Umbilical cord (tissue), 2 donors: Measurements from ENCODE around the gene ARG1. TPM values are rescaled to one million over a fixed set of nuclear protein-coding genes. Genes with fewer than 3 reads are reported as not detected.
"Not testable (repeated sequence)": the region's sequence is repeated elsewhere in the genome, so short reads cannot be mapped to it uniquely, and the experiment has no call there.

ENCODE experiments used
- DNase-seq: peaks from one replicate; pipeline ENCODE4 v3.0.0-alpha.2; 2015; ENCODE audit warnings: low spot score
- total RNA-seq: library from RNA; depleted of rRNA; stranded (reverse); fragments of >200 nt; gene quantifications from one replicate; pipeline ENCODE4 v1.2.3, GENCODE V29; 2014; ENCODE audit warnings: low replicate concordance; ENCODE audit not compliant: insufficient read depth

ARG1 gene
- total RNA-seq, result 8.9 TPM

DNA sequence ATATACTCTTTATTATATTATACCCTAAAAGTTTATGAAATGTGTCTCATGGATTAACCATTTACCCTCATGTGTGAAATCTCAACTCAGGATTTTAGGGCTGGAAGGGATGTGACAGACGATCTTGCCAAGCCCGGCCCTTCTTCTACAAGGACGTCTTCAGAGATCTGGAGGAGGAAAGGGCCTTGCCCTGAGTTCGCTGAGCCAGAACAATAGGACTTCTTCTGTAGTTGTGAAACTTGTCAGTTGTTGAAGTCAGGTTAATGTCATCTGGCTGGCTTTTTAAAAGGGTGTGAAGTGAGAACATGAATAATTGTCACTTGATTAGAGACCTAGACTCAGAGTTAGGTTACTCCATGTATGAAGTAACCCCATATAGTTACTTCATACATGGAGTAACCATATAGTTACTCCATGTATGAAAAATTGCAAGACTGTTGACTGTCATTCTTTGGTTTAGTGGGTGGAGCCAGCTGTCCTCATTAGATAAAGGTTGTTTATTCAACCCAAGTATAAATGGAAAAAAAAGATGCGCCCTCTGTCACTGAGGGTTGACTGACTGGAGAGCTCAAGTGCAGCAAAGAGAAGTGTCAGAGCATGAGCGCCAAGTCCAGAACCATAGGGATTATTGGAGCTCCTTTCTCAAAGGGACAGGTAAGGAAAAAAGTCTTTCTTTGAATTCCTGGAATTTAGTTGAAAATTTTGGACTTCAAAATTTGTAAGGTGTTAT is at the start of gene ARG1:
Gene ARG1, plus strand, starts transcription at position 541 of the 730 bp plus-strand sequence. Its CDS starts 57 bp downstream, at position 598.
- no peak for DNase-seq

DNA sequence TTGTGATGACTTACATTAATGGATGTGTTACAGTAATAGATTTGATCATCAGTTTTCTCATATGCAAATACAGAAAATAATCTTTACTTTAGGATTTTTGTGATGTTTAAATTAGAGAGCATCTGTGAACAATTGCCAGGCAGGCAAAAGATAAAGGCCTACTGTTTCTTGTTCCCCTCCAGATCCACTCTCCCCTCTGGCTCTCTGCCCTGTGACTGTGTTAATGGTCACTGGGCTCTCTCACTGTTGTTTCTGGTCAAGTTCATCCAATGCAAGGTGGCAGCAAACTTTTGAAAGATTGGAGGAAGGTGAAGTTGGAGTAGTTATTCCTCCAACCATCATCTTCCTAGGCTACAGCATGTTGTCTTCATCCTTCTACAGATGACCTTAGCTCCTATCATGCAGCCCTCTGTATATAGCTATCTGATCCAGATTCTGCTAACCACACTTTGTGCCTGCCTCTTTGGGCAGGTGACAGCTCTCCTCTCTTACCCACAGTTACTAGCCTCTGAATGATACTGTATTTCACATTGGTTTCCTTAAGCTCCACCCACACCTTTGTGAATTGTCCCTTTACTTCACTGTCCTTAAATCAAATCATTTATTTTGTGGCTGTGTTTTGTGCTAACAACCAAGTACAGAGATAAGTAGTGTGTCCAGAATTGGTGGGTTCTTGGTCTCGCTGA is 48.9 kb upstream of the ARG1 start:
- no peak for DNase-seq

DNA sequence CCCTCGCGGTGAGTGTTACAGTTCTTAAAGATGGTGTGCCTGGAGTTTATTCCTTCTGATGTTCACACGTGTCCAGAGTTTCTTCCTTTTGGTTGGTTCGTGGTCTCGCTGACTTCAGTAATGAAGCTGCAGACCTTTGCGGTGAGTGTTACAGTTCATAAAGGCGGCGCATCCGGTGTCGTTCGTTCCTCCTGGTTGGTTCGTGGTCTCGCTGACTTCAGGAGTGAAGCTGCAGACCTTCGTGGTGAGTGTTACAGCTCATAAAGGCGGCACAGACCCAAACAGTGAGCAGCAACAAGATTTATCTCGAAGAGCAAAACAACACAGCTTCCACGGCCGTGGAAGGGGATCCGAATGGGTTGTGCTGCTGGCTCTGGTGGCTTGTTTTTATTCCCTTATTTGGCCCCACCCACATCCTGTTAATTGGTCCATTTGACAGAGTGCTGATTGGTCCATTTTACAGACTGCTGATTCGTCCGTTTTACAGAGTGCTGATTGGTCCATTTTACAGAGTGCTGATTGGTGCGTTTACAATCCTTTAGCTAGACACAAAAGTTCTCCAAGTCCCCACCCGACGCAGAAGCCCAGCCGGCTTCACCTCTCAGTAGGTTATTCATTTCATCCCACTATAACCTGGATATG is 48.2 kb upstream of the ARG1 start:
- no peak for DNase-seq

DNA sequence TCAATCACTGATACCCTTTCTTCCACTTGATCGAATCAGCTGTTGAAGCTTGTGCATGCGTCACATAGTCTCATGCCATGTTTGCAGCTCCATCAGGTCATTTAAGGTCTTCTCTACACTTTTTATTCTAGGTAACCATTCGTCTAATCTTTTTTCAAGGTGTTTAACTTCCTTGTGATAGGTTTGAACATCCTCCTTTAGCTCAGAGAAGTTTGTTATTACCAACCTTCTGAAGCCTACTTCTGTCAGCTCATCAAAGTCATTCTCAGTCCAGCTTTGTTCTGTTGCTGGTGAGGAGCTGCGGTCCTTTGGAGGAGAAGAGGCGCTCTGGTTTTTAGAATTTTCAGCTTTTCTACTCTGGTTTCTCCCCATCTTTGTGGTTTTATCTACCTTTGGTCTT is 42.1 kb upstream of the ARG1 start:
- DNase-seq, result not testable (repeated sequence)

DNA sequence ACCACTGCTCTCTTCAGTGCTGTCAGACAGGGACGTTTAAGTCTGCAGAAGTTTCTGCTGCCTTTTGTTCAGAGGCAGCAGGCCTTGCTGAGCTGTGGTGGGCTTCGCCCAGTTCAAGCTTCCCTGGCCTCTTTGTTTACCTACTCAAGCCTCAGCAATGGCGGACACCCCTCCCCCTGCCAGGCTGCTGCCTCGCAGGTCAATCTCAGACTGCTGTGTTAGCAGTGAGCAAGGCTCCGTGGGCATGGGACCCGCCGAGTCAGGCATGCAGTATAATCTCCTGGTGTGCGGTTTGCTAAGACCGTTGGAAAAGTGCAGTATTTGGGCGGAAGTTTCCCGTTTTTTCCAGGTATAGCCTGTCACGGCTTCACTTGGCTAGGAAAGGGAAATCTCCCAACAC is 41.3 kb upstream of the ARG1 start:
- DNase-seq, result not testable (repeated sequence)

DNA sequence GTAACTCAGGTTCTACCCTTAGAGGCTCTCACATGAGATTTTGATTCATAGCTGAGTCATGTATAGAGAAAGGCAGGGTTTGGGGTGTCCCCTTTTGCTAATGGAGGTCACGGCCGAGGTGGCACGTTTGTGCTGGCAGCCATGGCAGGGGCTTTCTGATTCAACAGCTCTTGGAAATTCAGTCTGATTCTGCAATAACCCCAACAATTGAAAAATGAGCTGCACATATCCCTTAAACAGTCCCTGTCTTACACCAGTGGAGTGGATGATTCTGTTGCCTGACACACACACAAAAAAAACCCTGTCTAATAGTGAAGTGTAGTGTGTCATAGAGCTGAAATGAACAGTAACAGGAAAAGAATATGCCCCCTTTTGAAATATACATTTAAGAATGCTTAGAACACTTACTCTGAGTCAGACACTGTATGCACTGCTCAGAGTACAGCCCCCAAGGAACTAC is 40.4 kb upstream of the ARG1 start:
- no peak for DNase-seq

DNA sequence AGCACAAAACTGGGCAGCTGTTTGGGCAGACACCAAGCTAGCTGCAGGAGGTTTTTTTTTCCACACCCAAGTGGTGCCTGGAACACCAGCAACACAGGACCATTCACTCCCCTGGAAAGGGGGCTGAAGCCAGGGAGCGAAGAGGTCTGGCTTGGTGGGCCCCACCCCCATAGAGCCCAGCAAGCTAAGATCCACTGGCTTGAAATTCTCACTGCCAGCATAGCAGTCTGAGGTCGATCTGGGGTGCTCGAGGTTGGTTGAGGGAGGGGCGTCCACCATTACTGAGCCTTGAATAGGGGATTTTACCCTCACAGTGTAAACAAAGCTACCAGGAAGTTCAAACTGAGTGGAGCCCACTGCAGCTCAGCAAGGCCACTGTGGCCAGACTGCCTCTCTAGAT is 34.4 kb upstream of the ARG1 start:
- DNase-seq, result not testable (repeated sequence)

DNA sequence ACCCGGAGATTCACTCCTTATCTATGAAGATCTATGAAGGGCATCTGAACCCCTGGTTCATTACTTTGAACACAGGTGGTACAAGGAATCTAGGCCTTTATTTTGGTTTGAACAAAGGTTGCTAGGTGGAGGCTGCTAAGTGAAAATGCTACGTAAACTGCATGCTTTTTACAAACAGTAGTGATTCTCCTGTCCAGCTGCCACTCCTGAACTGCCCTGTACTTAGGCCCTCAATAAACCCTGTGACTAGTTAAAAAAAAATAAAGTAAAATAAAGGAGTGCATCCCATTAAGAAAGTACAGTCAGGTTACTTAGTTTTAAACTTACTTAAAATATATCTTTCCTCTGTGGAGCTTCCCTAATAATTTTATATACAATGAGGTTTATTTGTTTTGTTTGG is 27.7 kb upstream of the ARG1 start:
- DNase-seq, result no peak

DNA sequence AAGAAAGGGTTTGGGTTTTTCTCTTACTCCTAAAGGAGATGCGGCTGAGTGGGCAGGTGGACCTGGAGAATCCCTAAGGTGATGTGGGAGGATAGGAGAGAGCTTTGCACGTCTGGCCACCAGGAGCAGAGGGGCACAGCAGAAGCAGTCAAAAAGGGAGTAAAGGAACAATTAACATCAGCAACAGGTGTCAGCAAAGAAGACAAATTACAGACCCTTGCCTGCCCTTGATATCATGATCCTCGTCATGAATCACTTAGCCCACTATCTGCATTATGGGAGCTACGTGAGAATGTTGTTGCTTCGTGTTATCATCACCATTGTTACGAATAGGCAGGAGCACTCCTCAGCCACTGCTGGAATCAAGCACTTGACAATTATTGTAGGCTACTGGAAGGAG is 25.5 kb upstream of the ARG1 start:
- no peak for DNase-seq

DNA sequence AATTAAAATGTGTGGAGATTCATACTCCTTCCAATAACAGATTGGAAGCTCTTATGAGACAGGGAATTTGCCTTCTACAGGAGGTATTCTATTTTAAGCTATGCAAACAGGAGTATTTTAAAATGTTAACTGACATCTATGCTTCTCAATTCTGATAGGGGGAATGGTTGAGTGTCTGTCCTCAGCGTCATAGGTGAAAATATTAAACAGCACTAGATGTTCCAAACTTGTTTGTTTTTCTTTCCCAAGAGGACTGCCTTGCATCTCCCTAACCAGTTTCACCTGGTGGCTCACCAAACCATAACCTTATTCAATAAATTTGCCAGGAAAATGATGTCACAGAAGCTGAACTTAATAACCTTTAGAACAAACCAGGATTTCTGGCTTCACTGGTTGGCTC is 24.6 kb upstream of the ARG1 start:
- no peak for DNase-seq

DNA sequence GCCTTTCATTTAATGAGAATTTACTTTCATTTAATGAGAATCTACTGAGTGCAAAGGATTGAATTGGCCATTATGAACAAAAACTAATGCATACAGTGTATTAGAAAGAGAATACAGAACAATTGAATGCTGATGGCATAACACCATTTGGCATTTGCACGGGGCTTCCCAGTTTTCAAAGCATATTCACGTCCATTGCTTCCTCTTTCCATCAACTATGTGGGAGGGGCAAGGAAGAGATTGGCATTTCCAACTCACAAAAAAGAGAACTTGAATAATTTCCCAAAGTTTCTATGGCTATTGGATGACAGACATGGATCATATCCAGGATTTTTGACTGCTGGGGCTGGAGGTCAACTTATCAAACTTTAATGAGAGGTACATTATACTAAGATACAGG is 23.2 kb upstream of the ARG1 start:
- no peak for DNase-seq

DNA sequence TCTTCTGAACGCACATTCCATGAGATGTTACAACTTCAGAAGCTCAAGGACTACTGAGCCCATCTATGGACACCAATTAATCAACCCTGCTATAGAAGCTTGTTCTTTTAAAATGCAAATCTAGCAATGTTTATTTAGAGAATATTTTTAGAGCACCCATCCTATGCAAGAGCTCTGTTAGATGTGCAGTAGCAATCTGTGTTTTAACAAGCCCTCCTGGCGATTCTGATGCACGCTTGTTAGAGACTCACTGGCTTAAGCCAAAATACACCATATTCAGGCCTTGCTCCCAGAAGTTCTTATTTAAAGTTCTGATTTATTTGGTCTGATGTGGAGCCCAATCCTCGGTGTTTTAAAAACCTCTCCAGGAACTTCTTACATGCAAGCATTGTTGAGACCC is 21.1 kb upstream of the ARG1 start:
- no peak for DNase-seq

DNA sequence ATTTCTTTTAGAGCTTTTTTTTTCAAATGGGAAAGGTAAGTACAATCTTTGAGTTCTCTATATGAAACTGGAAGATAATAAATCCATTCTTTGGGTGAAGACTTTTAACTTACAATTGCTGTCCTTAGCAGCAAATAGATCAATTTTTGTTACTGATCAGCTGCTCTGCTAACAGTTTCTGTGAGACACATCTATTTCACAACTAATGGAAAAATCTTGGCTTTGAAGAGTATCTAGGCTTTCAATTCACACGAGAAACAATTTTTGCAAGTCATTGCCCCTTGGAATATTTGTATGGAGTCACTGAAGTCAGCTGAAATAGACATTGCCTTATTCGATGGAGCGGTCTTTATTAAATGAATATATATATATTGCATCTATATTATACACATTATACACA is 20.5 kb upstream of the ARG1 start:
- DNase-seq, result no peak

DNA sequence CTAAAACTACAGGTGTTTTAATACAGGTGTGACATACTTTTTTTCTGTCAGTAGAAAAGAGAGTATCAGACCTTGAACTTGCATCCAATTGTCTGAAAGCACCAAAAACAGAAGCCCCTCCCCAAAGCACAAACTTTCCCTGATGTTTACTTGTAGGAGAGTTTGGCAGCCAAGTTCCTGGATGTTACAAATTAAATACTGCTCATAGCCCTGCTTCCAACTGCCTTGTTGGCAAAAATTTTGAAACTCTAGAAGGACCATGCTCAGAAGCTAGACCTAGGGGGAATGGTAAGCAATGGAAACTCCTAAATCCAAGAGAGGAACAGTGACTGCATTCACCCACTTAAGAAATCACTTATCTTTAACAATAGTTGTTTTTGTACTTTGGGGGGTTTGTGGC is 17.0 kb upstream of the ARG1 start:
- DNase-seq, result no peak

DNA sequence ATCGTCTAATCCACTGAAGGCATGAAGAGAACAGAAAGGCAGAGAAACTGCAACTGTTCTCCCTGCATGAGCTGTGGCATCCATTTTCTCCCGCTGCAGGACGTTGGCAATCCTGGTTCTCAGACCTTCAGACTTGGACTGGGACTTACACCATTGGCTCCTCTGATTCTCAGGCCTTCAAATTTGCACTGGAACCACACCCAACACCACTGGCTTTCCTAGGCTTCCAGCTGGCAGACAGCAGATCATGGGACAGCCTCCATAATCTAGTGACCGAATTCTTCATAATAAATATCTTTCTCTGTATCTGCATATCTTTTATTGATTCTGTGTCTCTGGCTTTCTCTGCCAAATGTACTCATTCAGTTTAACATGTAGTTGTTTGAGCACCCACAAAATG is 14.1 kb upstream of the ARG1 start:
- DNase-seq, result no peak

DNA sequence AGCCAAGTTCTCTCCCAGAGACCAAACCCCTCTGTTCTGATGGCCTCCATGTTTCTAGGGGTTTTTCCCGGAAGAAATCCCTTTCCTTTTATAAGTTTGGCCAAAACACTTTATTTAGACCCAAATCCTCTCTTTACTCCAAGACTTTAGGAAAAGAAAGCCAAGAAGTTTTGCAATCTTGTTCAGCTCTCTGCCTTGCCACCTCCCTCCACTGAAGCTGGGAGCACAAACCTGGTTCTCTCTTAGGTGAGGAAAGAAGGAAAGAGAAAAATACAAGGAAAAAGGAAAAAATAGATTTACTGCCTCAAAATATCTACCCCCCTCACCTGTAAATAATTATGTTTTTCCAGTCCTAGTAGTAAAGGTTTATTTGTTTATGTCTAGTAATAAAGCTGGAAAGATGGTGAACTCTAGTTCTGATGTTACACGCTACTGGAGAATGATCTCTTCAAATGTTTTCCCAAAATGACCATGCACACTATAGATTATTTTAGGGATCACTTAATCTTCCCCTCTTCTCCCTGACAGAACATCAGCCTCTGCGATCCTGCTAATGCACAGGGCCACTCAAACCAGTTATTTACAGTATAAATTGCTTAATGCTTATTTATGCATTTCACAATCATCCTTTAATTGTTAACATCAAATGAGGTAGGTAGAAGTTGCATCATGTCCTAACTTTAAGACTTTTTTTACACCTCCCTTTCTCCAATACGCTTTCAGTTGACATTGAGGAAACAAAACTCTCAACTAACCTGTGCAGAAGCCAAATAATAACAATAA is 10.9 kb upstream of the ARG1 start:
- no peak for DNase-seq

DNA sequence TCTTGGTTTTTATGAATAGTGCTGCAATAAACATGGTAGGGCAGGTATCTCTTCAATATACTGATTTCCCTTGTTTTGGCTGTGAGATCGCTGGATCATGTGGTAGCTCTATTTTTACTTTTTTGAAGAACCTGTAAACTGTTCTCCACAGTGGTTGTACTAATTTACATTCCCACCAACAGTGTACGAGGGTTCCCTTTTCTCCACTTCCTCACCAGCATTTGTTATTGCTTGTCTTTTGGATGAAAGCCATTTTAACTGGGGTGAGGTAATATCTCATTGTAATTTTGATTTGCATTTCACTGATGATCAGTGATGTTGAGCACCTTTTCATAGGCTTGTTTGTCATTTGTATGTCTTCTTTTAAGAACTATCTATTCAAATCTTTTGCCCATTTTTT is 8.0 kb upstream of the ARG1 start:
- no peak for DNase-seq

DNA sequence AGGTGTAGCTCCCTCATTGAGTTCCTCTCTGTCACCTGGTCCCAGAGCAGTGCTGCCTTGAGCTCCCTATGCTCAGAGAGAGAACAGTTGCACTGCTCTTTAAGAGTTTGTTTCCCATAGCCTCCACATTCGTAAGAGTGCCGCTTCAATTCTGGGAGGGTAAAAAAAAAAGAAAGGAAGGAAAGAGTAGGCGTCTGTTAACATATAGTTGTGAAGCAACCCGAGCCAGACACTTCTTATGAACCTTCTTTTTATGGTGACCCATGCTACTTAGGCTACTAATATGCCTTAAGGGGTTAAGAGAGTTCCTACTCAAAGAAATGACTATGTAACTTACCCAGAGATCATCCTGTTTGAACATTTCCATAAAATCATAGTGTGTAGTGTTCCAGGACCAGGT is 4.3 kb upstream of the ARG1 start:
- DNase-seq, result no peak

DNA sequence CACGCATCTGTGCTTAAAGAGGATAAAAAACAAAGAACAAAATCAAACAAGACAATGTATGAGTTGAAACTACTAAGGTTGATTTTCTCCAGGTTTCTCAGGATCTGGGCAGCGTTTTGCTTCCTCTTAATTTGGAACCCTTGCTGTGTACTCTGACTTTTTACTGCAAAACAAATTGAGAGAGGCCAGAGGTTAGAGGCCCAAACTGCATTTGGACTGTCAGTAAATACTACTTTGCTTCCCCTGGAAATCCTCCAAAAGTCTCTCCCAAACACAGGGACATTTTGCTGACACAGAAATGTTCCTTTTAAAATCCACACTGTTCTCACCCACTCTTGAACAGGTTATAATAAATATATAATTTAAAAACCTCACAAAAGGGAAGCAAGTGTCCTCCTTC is 1.1 kb downstream of the ARG1 start:
- DNase-seq, result no peak

DNA sequence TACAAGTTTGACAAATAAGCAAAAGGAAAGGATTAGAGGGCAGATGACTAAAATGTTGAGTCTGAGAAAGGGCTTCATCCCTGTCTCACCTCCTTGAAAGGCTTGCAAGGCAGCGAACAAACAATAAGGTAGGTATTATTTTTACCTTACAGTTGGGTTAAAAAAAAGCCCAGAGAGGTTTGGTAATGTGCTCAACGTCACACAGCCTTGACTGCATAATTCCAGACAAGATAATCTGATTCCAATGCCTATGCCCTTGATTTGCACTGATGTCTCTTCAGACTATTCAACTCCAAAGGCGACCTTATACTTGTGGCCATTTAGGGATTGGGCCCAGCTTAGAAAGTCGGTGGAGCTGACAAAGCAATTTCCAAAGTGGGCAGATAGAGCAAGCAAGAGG is 1.7 kb downstream of the ARG1 start:
- DNase-seq, result no peak

DNA sequence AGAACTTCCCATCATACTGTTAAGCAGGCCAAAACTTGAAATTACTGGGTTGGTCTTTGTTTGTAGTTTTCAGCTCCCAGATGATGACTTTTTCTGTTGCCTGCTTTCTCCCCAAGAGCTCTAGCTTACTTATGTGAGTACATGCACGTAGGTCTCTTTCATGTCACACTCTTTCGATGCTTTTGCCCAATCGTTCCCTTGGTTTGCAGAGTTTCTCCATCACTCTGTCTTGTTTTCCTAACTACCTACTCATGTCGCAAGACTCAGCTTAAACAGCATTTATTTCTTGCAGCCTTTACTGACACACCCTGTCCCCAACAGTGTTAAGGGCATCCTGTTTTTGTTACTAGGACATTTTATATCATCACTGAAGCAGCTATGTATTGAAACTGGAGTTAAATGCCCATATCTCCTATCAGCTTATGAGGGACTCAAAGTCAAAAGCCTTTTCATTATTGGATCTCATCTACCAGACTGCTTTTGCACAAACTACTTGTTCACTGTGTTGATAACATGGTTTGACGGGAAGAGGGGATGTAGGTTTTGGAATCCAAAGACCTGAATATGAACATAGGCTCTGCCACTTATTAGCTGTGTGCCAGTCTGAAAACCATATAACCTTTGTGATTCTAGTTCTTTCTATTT is 2.9 kb downstream of the ARG1 start:
- no peak for DNase-seq

DNA sequence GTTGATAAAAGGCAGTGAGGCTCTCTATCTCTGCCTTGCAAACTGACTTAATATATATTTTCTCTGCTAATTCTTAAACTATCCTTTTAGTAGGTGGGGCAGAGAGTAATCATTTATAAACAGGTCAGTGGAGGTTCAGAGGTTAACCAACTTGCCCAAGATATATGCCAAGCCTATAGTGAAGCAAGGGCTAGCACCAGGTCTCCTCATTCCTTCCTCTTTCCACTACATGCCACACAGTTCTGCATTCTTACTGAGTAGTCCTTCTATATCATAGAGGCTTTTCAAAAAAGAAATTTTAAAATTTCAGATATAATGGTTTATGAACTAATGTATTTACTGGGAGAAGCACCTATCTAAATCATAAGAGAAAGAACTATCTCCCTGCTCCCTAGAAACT is 8.5 kb downstream of the ARG1 start:
- no peak for DNase-seq
